Muscle layer of duodenum (tissue), 2 donors: Measurements from ENCODE around the gene TEX30.

ENCODE experiments used
- H3K27ac ChIP-seq: one replicate; pipeline ENCODE4 v1.7.0; 2013; ENCODE audit warnings: mild to moderate bottlenecking, low read length
- H3K27me3 ChIP-seq: one replicate; pipeline ENCODE4 v1.7.0; 2013; ENCODE audit warnings: low read depth, mild to moderate bottlenecking, control low read depth, low read length
- H3K36me3 ChIP-seq, 2 donors: one replicate each; pipeline ENCODE4 v1.7.0; 2013; ENCODE audit warnings: low read length in 2 of 2, control low read depth in 1 of 2, mild to moderate bottlenecking in 1 of 2; ENCODE audit not compliant: insufficient read depth in 2 of 2, control insufficient read depth in 1 of 2
- H3K4me1 ChIP-seq, 2 donors: one replicate each; pipeline ENCODE4 v1.7.0; 2013; ENCODE audit warnings: low read length in 2 of 2, mild to moderate bottlenecking in 2 of 2, control low read depth in 1 of 2, moderate library complexity in 1 of 2; ENCODE audit not compliant: insufficient read depth in 2 of 2, control insufficient read depth in 1 of 2
- H3K4me3 ChIP-seq, 2 donors: one replicate each; pipeline ENCODE4 v1.7.0; 2013; ENCODE audit warnings: low read length in 2 of 2, low read depth in 1 of 2, mild to moderate bottlenecking in 1 of 2
- H3K9me3 ChIP-seq, 2 donors: one replicate each; pipeline ENCODE4 v1.7.0; 2013; ENCODE audit warnings: low read length in 2 of 2, control low read depth in 1 of 2, mild to moderate bottlenecking in 1 of 2; ENCODE audit not compliant: control insufficient read depth in 1 of 2
- donor health status: healthy.

TEX30 gene

GRCh38 chr13:102777736-102778135, 4.2 kb upstream of the TEX30 start:
- Histone ChIP-seq H3K9me3 (no peaks in the 10 kb centered on the region), H3K27ac (no peak overlapping the region), H3K4me1 (peaks cover 0 to 6% of the 10 kb centered on the region in 2 donors), H3K4me3 (no peak overlapping the region), H3K36me3 (no peaks in the 10 kb centered on the region), H3K27me3 (no peaks in the 10 kb centered on the region)

GRCh38 chr13:102776271-102776670, 2.7 kb upstream of the TEX30 start:
- H3K9me3 ChIP-seq, result no peaks in the 10 kb centered on the region
- no peaks in the 10 kb centered on the region for H3K36me3 ChIP-seq
- H3K27me3 ChIP-seq, result no peaks in the 10 kb centered on the region
- peaks cover 0 to 11% of the 10 kb centered on the region in 2 donors for H3K4me1 ChIP-seq
- no peak overlapping the region for H3K27ac ChIP-seq
- H3K4me3 ChIP-seq, result no peak overlapping the region

GRCh38 chr13:102774591-102775520, 1.3 kb upstream of the TEX30 start:
- Histone ChIP-seq H3K4me1 (peaks cover 0 to 11% of the 10 kb centered on the region in 2 donors), H3K36me3 (no peaks in the 10 kb centered on the region), H3K27me3 (no peaks in the 10 kb centered on the region), H3K4me3 (no peak overlapping the region), H3K27ac (no peak overlapping the region), H3K9me3 (no peaks in the 10 kb centered on the region)

GRCh38 chr13:102774214-102774568, 605 bp upstream of the TEX30 start:
- Histone ChIP-seq H3K36me3 (no peaks in the 10 kb centered on the region), H3K9me3 (no peaks in the 10 kb centered on the region), H3K27me3 (no peaks in the 10 kb centered on the region), H3K4me1 (peaks cover 0 to 11% of the 10 kb centered on the region in 2 donors), H3K27ac (peak overlapping the region; percentile 83), H3K4me3 (peak overlapping the region; percentile 77 to 89)

- H3K36me3 ChIP-seq, result no peaks in the 10 kb centered on the region
- H3K4me1 ChIP-seq, result peaks cover 0 to 11% of the 10 kb centered on the region in 2 donors
- no peak overlapping the region for H3K4me3 ChIP-seq
- no peaks in the 10 kb centered on the region for H3K27me3 ChIP-seq
- no peak overlapping the region for H3K27ac ChIP-seq
- H3K9me3 ChIP-seq, result no peaks in the 10 kb centered on the region
Measured at GRCh38 chr13:102772042-102772425, 1.6 kb downstream of the TEX30 start.

GRCh38 chr13:102771298-102772041, 2.1 kb downstream of the TEX30 start:
- no peaks in the 10 kb centered on the region for H3K27me3 ChIP-seq
- H3K4me3 ChIP-seq, result no peak overlapping the region
- H3K4me1 ChIP-seq, result peaks cover 0 to 11% of the 10 kb centered on the region in 2 donors
- H3K36me3 ChIP-seq, result peaks cover 0 to 1% of the 10 kb centered on the region in 2 donors
- no peaks in the 10 kb centered on the region for H3K9me3 ChIP-seq
- H3K27ac ChIP-seq, result no peak overlapping the region

- H3K27me3 ChIP-seq, result no peaks in the 10 kb centered on the region
- peaks cover 0 to 11% of the 10 kb centered on the region in 2 donors for H3K4me1 ChIP-seq
- no peak overlapping the region for H3K27ac ChIP-seq
- no peaks in the 10 kb centered on the region for H3K9me3 ChIP-seq
- peaks cover 0 to 10% of the 10 kb centered on the region in 2 donors for H3K36me3 ChIP-seq
- H3K4me3 ChIP-seq, result no peak overlapping the region
Measured at GRCh38 chr13:102770435-102770834, 3.2 kb downstream of the TEX30 start.

GRCh38 chr13:102769679-102770078, 3.9 kb downstream of the TEX30 start:
- H3K27me3 ChIP-seq, result no peaks in the 10 kb centered on the region
- no peak overlapping the region for H3K4me3 ChIP-seq

GRCh38 chr13:102768909-102769308, 4.7 kb downstream of the TEX30 start:
- no peaks in the 10 kb centered on the region for H3K27me3 ChIP-seq
- H3K9me3 ChIP-seq, result no peaks in the 10 kb centered on the region
- no peak overlapping the region for H3K27ac ChIP-seq
- H3K4me3 ChIP-seq, result no peak overlapping the region
- H3K36me3 ChIP-seq, result peaks cover 0 to 11% of the 10 kb centered on the region in 2 donors
- peaks cover 0 to 6% of the 10 kb centered on the region in 2 donors for H3K4me1 ChIP-seq

More at GRCh38 chr13:102769679-102770078, 3.9 kb downstream of the TEX30 start:
- Histone ChIP-seq H3K4me1 (peaks cover 0 to 11% of the 10 kb centered on the region in 2 donors), H3K27ac (no peak overlapping the region), H3K9me3 (no peaks in the 10 kb centered on the region), H3K36me3 (peaks cover 0 to 11% of the 10 kb centered on the region in 2 donors)

- H3K36me3 ChIP-seq, result peaks cover 0 to 11% of the 10 kb centered on the region in 2 donors
- no peak overlapping the region for H3K27ac ChIP-seq
- no peak overlapping the region for H3K4me3 ChIP-seq
- no peaks in the 10 kb centered on the region for H3K4me1 ChIP-seq
- no peaks in the 10 kb centered on the region for H3K9me3 ChIP-seq
- no peaks in the 10 kb centered on the region for H3K27me3 ChIP-seq
Measured at GRCh38 chr13:102763741-102764140, 9.8 kb downstream of the TEX30 start.

- Histone ChIP-seq H3K4me1 (no peaks in the 10 kb centered on the region), H3K4me3 (no peak overlapping the region), H3K27me3 (no peaks in the 10 kb centered on the region), H3K27ac (no peak overlapping the region), H3K9me3 (no peaks in the 10 kb centered on the region), H3K36me3 (peaks cover 0 to 6% of the 10 kb centered on the region in 2 donors)
Measured at GRCh38 chr13:102761071-102761470, 12.5 kb downstream of the TEX30 start.
